Vagina (tissue), 2 donors: ENCODE data around the gene CHRNB1.

Experiments used
- POLR2A ChIP-seq, 2 donors: fragments of 450-650 bp; IDR thresholded peaks; one replicate each; pipeline ENCODE4 v1.6.1; 2017; ENCODE audit warnings: antibody characterized with exemption in 2 of 2, mild to moderate bottlenecking in 2 of 2, moderate library complexity in 2 of 2
- POLR2AphosphoS5 ChIP-seq, 2 donors: sonication (generic); formaldehyde crosslinking; IDR thresholded peaks; one replicate each; pipeline ENCODE4 v1.9.0; 2017; ENCODE audit warnings: antibody characterized with exemption in 2 of 2, mild to moderate bottlenecking in 2 of 2, low read depth in 1 of 2; ENCODE audit not compliant: insufficient read depth in 1 of 2
- TF ChIP-seq, protein P1 (sequence below), 3 experiments: fragments of 450-650 bp in 2 of 3; fragments of 200-600 bp in 1 of 3; sonication (generic) in 1 of 3; IDR thresholded peaks; one replicate each; pipeline ENCODE4 v1.5.1; 2017 to 2019; ENCODE audit warnings: antibody characterized with exemption in 3 of 3, mild to moderate bottlenecking in 2 of 3, moderate library complexity in 2 of 3

GRCh38 chr17:7478276-7479212, 33.7 kb downstream of the CHRNB1 start:
- TF ChIP-seq, protein P1, sequence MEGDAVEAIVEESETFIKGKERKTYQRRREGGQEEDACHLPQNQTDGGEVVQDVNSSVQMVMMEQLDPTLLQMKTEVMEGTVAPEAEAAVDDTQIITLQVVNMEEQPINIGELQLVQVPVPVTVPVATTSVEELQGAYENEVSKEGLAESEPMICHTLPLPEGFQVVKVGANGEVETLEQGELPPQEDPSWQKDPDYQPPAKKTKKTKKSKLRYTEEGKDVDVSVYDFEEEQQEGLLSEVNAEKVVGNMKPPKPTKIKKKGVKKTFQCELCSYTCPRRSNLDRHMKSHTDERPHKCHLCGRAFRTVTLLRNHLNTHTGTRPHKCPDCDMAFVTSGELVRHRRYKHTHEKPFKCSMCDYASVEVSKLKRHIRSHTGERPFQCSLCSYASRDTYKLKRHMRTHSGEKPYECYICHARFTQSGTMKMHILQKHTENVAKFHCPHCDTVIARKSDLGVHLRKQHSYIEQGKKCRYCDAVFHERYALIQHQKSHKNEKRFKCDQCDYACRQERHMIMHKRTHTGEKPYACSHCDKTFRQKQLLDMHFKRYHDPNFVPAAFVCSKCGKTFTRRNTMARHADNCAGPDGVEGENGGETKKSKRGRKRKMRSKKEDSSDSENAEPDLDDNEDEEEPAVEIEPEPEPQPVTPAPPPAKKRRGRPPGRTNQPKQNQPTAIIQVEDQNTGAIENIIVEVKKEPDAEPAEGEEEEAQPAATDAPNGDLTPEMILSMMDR (IDR thresholded peaks at IDR 0.05), result no peak
- TF ChIP-seq POLR2A (IDR thresholded peaks at IDR 0.05) (no peak), POLR2AphosphoS5 (IDR thresholded peaks at IDR 0.05; ENCODE audit: insufficient read depth in 1 of 2, low read depth in 1 of 2) (peak in 1 of 2 donors; percentile 59)
